G401.6 (cell line): ENCODE measurements around the gene GUCY1A1.

Experiments
- FAIRE-seq: peaks from 2 replicates; lab custom pipeline; 2012; peaks lifted over from hg19 to GRCh38; lab: Jason Lieb, UNC

The GUCY1A1 gene

DNA sequence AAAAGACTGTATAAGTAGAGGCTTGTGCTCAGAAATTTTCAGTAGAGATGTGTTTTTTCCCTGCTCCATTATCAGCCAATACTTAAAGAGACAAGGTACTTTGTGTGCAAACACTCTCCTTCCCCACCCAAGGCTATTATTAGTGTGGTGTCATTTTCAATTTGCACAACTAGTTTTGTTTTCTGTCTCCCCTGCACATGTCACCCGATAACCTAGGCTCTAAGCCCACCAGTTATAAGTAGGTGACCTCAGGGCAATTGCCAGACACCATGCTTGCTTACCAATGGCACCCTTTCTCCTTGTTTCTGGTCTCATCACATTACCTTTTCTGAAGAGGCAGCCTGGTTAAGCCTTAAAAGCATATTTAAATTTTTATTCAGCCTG is 8.0 kb upstream of the GUCY1A1 start:
- FAIRE-seq: no peak

DNA sequence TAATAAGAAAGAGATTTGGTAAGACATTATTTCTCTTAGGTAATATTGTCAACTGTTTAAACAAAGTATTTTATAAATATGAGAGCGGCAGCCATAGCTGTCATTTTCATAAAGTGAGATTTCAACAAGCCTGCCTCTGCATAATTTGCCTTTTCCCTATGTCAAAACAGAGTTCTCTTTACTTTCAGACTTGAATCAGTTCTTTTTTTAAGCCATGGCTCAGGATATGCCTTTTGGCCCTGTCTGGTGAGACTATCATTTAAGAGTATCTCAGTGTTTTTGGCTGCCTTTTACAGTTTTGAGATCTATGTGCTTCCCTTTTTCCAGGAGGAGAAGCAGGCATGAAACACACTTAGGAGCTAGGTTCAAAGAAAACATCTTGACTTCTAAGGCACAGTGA is 7.5 kb upstream of the GUCY1A1 start:
- no peak for FAIRE-seq

DNA sequence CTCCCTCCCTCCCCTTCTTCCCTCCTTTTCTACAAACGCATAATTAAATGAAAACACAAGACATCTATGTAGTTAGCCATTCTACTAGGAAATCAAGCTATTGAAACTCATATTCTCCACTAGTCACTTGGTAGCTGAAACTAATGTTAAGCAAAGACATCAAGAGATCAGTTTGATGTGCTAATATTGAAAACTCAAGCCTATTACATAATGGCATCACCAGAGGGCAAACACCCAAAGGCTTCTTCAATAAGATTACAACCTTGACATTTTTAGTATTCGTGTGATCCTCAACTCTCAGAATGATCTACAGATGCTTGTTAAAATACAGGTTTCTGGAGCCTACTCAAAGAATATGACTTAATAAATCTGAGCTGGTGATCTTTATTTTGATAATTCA is 6.2 kb upstream of the GUCY1A1 start:
- no peak for FAIRE-seq

DNA sequence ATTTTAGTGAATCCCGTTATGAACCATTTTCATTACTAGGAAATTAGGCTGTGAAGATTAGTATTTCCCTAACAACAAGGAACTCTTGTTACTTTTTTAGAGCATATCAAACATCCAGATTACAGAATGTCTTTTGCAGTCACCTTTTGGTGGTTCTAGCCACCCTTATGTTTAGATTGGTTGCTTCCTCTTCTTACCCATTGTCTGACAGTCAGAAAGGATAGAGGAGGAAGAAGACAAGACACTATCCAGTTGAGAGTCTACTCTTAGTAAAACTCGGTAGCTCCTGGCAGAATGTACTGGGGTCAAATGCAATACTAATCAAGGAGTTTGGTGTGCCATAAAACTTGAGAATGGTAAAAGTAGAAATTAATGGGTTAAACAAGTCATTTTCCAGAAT is 1.6 kb upstream of the GUCY1A1 start:
- no peak for FAIRE-seq

DNA sequence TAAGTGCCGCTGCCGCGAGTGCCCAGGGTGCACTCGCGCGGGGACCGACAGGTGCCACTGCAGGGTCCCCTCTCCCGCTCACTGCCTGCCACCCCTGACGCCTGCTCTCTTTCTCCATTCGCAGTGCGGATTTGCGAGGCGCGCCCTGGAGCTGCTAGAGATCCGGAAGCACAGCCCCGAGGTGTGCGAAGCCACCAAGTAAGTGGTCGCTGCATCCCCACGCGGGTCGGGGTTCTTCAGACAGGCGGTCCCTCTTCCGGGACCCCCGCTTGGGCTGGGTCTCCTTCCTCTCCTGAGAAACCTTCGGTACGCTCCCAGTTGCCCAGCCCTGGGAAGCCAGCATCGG is 547 bp downstream of the GUCY1A1 start:
- FAIRE-seq: no peak

DNA sequence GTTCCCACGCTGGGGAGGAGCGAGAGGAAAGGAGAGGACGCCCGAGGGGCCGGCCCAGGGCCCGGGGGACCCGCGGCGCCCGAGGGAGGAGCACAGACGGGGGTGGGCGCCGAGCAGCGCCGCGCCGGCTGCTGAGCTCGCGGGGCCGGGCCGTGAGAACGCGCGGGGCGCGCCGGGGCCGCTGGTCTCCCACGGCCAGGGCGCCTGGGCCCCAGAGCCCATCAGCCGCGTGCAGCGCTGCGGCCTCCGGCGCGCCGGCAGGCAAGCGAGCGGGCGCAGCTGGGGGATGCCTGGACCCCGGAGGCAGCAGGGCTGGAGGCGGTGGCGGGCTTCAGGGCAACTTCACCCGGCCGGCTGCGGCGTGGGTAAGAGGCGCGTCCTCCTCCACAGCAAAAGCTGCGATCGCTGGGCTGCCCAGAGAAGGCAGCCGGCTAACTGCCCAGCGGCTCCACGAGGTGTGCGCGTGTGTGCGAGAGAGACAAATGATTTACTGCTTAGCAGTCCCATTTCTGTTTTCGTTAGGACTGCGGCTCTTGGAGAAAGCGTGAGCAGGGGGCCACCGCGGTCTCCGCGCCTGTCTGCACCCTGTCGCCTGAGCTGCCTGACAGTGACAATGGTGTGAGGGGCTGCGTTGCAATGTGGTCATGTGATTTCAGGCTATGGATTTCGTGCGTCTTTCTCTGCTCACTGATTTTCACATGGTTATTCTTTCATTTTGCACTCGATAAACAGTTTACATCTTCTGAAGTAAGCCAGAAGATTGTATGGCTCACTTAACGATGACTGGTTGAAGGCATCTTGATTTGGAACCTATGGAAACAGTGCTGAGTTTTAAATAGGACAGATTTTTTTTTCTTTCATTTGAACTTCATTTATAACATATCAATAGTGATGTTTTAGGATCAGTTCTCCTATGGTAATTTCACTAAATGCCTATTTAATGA is 1.2 kb downstream of the GUCY1A1 start:
- FAIRE-seq: no peak

DNA sequence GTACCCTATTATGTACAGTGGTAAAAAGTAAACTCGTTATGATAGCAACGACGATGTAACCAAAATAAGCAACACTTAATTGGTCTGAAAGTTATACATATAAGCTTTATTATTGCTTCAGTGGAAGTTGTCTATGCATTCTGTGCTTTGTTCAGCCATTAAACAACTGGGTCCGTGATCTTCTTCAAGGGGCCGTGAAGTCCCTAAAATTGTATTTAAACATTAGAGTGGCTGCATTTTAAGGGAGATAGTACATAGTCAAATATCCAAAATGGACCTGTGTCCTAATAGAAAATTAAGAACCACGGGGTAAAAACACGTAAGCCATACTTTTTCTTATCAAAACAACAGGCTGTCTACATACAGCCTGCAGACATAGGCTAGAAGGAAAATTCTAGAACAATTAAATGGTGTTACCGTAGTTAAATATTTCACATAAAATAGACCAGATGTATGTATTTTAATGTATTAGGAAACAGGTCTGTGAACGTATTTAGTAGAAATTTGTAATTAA is 2.1 kb downstream of the GUCY1A1 start:
- no peak for FAIRE-seq

DNA sequence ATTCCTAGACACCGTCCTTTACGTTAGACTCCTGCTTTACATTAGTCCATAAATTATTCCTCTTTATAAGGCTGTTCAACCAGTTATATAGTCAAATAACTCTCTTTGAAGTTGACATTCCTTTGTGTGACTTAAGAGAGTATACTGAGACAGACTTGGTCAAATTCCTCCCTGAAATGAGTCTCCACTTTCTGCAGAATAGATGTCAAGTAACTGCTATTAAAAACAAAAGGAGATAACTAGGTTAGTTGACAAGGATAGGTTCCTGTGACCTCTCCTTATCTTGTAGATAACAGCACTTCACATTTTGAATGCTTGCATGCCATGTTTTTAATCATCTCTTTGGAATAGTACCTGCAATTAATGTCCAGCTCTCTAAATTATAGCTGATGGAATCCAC is 5.7 kb downstream of the GUCY1A1 start:
- FAIRE-seq: no peak

DNA sequence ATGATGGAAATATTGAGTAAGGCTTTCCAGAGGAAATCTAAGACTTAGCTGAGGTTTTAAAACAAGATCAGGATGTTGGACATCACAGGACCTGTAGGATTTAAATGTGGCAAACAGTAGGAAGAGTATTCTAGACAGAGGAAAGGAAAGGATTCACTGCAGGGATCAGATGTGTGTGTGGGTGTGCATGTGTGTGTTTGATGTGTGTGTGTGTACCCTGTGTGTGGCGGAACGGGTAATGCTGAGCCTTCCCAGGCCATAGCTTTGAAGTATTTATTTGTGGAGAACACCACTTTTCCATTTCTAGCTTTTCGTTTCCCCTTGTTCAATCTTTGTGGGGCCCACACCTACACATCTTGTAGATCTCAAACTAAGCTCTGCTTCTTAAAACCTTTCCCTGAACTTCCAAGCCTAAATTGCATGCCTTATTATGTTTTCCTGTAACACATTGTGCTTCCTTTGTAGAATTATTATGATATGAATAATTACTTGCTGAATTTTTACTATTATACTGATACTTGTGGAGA is 6.9 kb downstream of the GUCY1A1 start:
- no peak for FAIRE-seq

DNA sequence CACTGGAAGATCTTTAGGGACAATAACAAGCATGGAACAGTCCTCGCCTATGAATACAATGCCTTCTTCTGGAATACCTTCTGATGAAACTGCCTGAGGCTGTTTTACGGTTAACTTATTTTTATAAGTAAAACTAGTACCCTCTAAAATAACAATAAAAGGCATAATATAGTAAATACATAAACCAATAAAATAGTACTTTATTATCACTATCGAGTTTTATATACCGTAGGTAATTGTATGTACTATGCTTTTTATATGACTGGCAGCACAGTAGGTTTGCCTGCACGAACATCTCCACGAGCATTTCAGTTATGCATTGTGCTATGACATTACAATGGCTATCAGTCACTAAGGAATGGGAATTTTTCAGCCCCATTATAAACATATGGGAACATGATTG is 8.0 kb downstream of the GUCY1A1 start:
- no peak for FAIRE-seq

DNA sequence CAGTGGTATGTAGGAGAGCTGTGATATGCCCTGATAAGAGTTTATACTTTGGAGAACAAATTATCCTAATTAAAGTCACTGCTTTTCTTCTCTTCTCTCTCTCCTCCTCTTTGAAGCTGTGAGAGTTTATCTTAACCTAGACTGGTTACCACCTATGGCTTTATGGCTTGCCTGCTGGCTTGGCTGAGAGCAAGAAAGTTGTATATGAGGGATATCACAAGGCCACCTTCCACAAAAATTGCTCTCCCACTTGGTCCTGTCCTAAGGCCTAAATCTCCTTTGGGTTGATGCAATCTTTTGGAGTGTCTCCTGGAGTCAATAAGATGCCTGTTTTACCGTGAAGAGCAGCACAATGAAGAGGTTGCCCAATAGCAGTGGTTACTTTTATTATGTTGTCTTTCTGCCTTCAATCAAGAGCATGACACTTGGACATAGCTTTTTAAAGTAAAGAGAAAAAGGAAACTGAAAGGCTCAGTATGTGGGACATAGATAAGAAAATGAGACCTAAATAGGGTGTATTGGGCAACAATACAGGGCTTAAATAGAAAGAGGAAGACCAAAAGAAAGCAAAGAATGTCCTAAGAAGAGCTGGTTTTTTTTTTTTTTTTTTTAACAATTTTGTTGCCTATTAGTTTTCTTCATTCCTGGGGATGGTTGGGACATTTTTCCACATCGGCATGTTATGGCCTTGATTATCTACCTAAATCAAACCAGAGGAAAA is 9.2 kb downstream of the GUCY1A1 start:
- no peak for FAIRE-seq

DNA sequence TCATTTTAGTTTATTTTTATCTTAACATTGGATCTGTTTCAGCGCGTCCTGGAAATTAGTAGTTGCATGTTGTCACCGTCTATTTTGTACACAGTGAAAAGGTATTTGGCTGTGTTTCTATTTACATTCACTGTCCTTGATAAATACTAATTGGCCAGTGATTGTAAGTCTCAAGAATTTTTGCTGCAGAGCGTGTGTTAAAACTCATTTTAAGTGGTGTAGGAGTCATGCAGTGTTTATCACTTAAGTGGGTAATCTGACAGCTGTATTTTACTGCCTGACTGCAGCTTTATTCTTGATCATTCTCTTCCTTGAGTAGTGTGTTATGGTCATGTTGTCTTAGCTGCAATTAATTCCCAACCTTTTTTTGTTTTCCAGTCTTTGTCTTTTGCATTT is 9.8 kb downstream of the GUCY1A1 start:
- FAIRE-seq: no peak

DNA sequence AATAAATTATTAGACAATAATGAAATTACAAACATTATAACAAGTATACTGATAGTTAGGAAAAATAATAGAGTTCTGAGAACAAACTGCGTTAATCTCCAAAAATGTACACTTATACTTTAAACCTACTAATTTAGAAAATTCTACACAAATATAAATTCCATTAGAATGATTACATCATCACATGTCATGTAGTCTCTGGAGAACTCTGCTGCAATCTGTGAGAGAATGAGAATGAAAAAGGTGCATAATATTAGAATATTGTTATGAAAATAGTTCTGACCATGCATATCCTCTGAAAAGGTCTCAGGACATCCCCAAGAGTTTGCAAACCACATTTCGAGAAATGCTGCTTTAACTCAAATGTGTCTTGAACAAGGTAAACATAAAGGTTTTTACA is 11.4 kb downstream of the GUCY1A1 start:
- FAIRE-seq: no peak

DNA sequence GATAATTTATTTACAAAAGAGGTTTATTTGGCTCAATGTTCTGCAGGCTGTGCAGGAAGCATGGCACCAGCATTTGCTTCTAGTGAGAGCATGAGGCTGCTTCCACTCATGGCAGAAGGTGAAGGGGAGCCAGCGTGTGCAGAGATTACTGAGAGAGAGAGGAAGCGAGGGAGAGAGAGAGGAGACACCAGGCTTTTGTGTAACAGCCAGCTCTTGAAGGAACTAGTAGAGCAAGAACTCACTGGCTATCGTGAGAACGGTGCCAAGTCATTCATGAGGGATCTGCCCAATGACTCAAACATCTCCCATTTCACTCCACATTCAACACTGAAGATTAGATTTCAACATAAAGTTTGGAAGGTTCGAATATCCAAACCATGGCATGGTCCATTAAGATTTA is 12.7 kb downstream of the GUCY1A1 start:
- no peak for FAIRE-seq

DNA sequence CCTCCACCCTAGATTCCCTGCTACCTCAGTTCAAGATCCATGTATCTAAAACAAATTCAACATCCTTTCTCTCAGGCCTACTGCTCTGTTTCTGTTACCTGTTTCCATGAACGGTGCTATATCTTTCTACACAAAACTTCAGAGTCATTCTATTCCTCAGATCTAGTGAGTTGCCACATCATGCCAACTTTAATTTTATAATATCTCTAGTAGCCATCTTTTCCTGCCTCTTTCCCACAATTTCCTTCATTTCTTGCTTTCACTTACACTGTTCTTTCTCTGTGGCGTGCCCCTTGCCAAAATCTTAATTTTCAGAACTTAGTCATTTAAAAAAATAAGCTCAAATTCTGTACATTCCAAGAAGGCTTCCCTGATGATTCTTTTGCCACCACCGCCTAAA is 15.2 kb downstream of the GUCY1A1 start:
- FAIRE-seq: no peak

DNA sequence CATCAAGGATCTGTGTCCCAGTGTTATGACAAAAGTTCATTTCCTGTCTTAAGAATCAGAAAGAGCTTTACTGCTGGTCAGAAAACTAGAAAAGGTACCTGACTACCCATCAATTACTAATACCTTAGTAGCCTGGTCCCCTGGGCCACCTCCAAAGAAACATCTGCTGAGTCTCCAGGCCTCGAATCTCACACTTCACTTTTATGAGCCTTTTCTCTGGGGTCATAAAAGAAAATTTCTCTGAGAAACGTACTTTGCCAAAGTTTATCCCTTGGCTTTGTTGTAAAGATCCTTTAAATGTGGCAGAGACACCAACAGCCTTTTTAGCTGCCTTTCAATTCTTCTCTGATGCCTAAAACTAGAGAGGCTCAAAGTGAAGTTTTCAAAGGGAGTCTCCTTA is 17.8 kb downstream of the GUCY1A1 start:
- no peak for FAIRE-seq

DNA sequence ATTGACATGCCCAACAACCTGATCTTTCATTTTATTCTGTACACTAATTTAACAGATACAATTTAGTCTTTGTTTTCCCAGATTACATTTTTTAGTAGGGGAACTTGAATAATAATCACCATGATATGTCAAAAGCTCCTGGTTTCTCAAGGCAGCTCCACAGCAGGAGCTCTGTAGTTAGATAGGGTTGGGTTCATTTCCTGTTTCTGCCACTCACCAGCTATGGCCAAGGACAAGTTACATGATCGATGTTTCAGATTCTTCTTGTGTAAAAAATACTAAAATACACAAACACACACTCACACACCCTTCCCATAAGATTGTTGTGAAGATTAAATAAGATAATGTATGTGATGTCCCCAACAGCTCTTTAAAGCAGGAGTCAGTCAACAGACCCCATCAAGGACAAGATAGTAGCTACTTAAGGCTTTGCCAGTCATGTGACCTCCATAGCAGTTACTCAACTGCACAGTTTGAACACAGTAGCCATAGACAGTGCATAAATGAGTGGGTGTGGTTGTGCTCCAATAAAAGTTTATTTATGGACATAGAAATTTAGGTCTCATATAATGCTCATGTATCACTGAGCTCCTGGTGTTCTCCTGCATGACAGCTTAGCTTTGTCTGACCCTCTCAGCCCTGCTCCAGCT is 18.4 kb downstream of the GUCY1A1 start:
- no peak for FAIRE-seq

DNA sequence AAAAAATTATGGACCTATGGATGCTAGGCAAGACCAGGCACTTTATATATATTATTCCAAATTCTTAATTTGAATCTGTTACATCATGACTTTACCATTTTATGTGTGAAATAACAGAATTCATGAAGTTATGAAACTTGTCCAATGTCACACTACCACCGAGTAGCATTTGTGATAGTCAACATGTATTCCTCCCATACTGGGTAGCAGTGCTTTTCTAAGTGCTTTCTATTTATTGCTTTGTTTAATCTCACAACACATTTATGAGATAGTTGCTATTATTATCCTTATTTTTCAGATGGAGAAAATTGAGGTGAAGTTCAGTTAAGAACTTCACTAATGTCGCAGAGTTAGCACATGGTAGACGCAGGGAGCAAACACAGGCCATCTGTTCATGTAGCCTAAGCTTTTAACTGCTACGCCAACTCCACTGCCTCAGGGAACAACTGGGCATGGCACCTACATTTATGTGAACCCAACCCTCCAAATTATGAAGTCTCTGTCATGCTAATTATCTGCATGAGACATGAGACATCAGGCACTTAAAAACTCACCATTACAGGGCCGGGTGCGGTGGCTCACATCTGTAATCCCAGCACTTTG is 20.8 kb downstream of the GUCY1A1 start:
- FAIRE-seq: no peak

DNA sequence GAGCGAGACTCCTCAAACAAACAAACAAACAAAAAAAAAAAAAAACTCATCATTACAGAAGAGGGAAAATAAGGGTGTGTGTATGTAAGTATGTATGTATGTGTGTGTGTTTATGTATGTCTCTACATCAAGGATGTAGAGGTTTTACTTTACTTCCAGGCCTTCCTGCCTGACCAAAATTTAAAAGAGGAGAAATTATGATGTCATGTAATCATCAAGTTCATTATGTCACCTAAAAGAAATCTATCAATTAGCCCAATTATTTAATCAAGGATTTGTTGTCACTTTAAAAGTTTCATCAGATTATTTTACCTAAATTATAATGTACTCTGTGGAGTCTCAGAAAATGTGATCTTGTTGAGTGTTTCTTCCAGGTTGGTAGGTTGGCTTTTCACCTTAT is 21.6 kb downstream of the GUCY1A1 start:
- FAIRE-seq: no peak

DNA sequence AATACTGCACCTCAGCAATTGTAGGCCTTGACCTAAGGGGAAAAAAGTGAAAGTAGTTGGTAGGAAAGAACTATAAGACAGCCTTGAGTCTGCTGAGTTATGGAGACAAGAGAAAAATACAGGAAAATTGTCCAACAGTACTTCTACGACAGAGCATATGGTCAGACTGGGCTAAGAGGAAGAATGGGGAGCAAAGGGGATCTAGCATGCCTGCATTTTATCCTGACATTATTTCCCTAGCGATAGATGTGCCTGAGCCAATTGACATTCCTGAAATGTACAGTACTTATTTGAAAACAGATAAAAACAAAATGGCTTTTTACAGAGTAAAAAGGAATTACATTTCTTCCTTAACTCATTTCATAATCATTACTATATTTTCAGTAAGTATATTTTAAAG is 22.2 kb downstream of the GUCY1A1 start:
- FAIRE-seq: no peak

DNA sequence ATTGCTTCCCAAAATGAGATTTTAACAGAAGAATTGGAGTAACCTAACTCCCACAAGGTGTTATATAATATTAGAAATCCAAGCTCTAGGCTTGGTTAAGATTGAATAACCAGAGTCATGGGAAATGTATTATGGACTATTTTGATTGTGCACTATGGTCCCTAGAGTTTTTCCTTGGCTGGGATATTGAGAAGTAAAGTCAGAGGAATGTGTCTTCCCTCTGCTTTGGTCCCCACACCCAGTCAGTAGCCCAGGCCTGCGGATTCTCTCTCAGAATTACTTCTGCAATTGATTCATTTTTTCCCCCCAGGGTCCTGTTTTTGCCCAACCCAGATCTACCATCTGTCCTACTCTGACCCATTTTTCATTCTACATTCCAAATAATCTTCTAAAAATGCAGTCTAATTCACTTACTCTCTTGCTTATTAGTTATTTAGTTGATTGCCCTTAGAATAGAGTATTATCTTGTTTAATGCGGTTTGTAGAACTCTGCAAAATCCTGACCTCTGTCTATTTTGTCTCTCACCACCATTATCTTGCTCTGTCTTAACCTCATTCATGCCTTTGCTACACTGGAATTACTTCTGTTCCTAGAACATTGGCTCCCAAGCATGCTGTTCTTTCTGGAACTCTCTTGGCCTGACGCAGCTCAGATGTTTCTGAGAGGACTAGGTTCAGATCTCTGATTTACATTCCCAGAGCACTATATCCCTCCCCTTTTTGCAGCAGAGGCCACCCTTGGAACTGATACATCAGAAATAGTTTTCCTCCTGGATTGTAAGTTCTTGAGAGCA is 23.6 kb downstream of the GUCY1A1 start:
- FAIRE-seq: no peak

DNA sequence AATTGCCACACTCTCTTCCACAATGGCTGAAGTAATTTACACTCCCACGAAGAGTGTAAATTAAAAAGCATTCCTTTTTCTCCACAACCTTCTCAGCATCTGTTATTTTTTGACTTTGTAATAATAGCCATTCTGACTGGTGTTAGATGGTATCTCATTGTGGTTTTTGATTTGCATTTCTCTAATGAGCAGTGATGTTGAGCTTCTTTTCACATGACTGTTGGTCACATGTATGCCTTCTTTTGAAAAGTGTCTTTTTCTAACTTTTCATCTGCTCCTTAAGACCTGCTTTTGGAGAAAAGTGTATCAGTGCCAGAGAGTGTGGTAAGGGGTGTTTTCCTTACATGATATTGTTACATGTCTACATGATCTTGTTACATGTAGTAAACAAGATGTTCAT is 25.7 kb downstream of the GUCY1A1 start:
- no peak for FAIRE-seq
